Right lobe of liver (tissue), 4 donors: Measurements from ENCODE around the gene CHRDL1.

Experiments used
- POLR2A ChIP-seq: fragments of 450-650 bp; IDR thresholded peaks from one replicate; pipeline ENCODE4 v1.6.1; 2017; ENCODE audit warnings: antibody characterized with exemption, mild to moderate bottlenecking
- TF ChIP-seq, protein P1 (sequence below), 4 donors: fragments of 200-600 bp in 3 of 4; fragments of 450-650 bp in 1 of 4; IDR thresholded peaks; one replicate each; pipeline versions ENCODE4 v1.5.1 to v1.8.0; 2016 to 2022; ENCODE audit warnings: antibody characterized with exemption in 4 of 4, mild to moderate bottlenecking in 2 of 4
- donor health status: DM: no; HTN: no; CAD: no.
- donor health status: DM: no; HTN: no; CAD: no.
- donor health status: DM: no; HTN: yes; CAD: no.

DNA sequence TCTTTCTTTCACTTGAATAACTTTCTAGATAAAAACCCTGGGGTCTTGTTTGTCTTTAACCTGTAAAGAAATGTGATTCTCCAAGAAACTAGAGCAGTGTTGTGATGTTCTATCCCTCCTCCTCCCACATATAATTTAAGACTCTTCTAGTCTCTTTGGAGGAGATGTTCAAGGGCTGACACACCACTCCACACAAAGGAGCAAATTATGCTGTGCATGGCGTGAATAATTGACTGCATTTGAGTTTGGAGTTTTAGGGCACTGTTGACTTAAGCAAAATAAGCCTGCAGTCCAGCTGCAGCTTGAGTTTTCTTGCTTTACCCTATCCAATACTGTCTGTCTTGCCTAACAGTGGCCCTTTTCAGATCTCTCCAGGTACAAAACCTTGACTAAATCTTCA lies 119.7 kb downstream of the CHRDL1 start:
- TF ChIP-seq, protein P1, sequence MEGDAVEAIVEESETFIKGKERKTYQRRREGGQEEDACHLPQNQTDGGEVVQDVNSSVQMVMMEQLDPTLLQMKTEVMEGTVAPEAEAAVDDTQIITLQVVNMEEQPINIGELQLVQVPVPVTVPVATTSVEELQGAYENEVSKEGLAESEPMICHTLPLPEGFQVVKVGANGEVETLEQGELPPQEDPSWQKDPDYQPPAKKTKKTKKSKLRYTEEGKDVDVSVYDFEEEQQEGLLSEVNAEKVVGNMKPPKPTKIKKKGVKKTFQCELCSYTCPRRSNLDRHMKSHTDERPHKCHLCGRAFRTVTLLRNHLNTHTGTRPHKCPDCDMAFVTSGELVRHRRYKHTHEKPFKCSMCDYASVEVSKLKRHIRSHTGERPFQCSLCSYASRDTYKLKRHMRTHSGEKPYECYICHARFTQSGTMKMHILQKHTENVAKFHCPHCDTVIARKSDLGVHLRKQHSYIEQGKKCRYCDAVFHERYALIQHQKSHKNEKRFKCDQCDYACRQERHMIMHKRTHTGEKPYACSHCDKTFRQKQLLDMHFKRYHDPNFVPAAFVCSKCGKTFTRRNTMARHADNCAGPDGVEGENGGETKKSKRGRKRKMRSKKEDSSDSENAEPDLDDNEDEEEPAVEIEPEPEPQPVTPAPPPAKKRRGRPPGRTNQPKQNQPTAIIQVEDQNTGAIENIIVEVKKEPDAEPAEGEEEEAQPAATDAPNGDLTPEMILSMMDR (IDR thresholded peaks at IDR 0.05): no peak
- TF ChIP-seq POLR2A: no peak
